ENCODE measurements around the gene TMBIM1. TPM values are rescaled to one million over a fixed set of nuclear protein-coding genes. Genes with fewer than 3 reads are reported as not detected.

TMBIM1 gene
- total RNA-seq, 2 experiments from 2014 or later = 51.1 to 54.0 TPM

DNA sequence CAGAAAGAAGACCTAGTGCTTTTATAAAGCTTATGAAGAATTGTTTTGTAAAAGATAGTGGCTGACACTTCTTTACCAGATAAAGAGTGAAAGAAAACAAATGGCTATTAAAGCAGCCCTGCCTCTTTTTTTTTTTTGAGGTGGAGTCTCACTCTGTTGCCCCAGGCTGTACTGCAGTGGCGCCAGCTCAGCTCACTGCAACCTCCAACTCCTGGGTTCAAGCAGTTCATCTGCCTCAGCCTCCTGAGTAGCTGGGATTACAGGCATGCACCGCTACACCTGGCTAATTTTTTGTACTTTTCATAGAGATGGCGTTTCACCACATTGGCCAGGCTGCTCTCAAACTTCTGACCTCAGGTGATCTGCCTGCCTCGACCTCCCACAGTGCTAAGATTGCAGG, 62.5 kb downstream of the TMBIM1 start:
- Mint-ChIP-seq H3K9me3 (ENCODE audit: low read depth) (no peaks in the 10 kb centered on the region), H3K27ac (peak overlapping the region; percentile 90), H3K27me3 (no peaks in the 10 kb centered on the region), H3K4me3 (peak overlapping the region; percentile 39), H3K4me1 (peaks cover 75% of the 10 kb centered on the region), H3K36me3 (ENCODE audit: low read depth) (peaks cover 85% of the 10 kb centered on the region)
- POLR2A ChIA-PET = interaction anchor here (1.3 to 1.5 kb wide), 4 partner anchors 7 to 13 kb away, joined by 3 to 6 read pairs (median 4); partner anchors contain the start of gene ARPC2
- ATAC-seq (peak; percentile 34), DNase-seq (peak; percentile 57)
- CTCF ChIA-PET = interaction anchor here (0.8 to 5.0 kb wide), 11 partner anchors 8 to 63 kb away, joined by 3 to 47 read pairs (median 6); partner anchors contain the start of genes ARPC2, CXCR1 and GPBAR1
- intact Hi-C loops (cut with DNase I, micrococcal nuclease) = loop anchor here (1.0 to 5.0 kb wide), 7 partner anchors 12 to 667 kb away; partner anchors contain the start of genes AAMP (in 1 of the 2), BCS1L (in 1 of the 2), PNKD (in 1 of the 2) and ZNF142 (in 1 of the 2)

DNA sequence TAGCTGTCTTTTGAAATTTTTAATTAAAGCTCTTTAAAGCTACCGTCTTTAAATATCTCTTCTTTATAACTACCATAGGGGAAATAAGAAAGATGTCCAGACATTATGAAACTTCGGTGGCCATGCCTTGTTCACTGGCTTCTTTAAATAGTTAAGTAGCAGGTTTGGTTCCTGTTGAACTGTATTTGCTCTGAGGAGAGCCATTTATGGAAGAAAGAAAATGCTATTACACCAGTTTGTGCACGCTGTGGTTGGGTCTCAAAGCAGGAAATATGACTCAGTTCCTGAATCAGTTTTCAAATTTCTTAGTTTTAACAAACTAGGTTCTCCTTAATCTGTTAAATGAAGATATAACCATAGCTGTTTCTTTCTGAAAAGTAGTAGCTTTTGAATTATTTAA, 63.1 kb downstream of the TMBIM1 start:
- Mint-ChIP-seq H3K27me3 (no peaks in the 10 kb centered on the region), H3K36me3 (ENCODE audit: low read depth) (peaks cover 85% of the 10 kb centered on the region), H3K9me3 (ENCODE audit: low read depth) (no peaks in the 10 kb centered on the region), H3K4me1 (peaks cover 77% of the 10 kb centered on the region), H3K27ac (peak overlapping the region; percentile 95), H3K4me3 (peak overlapping the region; percentile 45)
- ChIA-PET POLR2A (interaction anchor here (0.9 to 1.5 kb wide), 3 partner anchors 9 to 13 kb away, joined by 3 to 6 read pairs (median 4); partner anchors contain the start of gene ARPC2), CTCF (interaction anchor here (0.6 to 5.0 kb wide), 14 partner anchors 9 to 942 kb away, joined by 3 to 47 read pairs (median 5); partner anchors contain the start of genes ARPC2, CXCR1 and GPBAR1)
- intact Hi-C loops (cut with DNase I, micrococcal nuclease) = loop anchor here (1.0 to 5.0 kb wide), 6 partner anchors 11 to 668 kb away; partner anchors contain the start of genes AAMP (in 1 of the 2) and PNKD (in 1 of the 2)
- DNase-seq (peak; percentile 70), ATAC-seq (peak; percentile 83)

DNA sequence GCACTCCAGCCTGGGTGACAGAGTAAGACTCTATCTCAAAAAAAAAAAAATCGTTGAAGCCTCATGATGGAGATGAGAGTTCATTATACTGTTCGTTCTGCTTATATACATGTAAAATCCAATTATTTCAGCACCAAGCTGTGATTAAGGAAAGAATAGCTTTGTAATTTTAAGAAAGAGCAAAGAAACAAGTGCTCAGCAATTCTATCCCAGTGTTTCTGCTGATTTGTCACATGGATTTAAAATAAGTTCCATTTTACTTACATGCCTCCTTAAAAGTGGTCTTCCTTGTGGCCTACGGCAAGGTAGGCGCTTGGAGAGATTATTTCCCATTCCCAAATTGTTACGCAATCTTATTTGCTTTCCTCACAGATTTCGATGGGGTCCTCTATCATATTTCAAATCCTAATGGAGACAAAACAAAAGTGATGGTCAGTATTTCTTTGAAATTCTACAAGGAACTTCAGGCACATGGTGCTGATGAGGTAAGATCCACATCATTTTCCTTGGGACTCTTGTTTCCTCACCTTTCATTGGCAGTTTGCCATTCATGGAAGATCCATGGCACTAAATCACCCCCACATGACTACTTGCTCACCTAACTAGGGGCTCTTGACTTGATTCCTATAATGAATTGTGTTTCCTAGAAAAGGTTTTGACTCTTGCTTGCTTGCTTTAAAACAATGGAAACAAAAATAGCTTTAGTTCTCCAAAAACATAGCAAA, 63.8 kb downstream of the TMBIM1 start:
- ChIA-PET CTCF (interaction anchor here (0.6 to 5.0 kb wide), 13 partner anchors 8 to 942 kb away, joined by 3 to 47 read pairs (median 4); partner anchors contain the start of genes ARPC2, CXCR1 and GPBAR1), POLR2A (interaction anchor here (0.9 to 1.5 kb wide), 3 partner anchors 8 to 12 kb away, joined by 3 to 6 read pairs (median 4); partner anchors contain the start of gene ARPC2)
- Mint-ChIP-seq H3K27me3 (no peaks in the 10 kb centered on the region), H3K4me3 (peak overlapping the region; percentile 45), H3K27ac (peak overlapping the region; percentile 95), H3K9me3 (ENCODE audit: low read depth) (no peaks in the 10 kb centered on the region), H3K4me1 (peaks cover 79% of the 10 kb centered on the region), H3K36me3 (ENCODE audit: low read depth) (peaks cover 86% of the 10 kb centered on the region)
- DNase-seq (no peak), ATAC-seq (no peak)
- intact Hi-C loops (cut with DNase I, micrococcal nuclease) = loop anchor here (1.0 to 5.0 kb wide), 6 partner anchors 10 to 669 kb away; partner anchors contain the start of genes AAMP (in 1 of the 2) and PNKD (in 1 of the 2)

DNA sequence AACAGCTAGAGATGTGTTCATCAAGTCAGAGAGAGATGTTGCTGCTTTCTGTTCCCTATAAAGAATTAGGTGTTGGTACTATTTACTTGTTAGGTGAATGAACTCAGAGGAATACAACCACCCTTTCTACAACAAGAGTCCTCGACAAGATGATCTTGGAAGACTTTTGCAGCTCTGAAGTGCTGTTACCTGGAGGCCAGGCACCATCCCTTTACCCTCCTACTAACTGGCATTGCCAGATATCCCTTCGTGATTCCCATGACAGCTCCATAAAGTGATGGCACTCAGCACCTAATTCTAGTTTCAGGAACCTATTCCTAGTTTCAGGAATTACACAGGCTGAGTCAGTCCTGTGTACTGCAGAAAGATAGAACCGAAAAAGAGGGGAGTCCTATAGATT, 65.4 kb downstream of the TMBIM1 start:
- POLR2A ChIA-PET = interaction anchor here (1.1 kb wide), 1 partner anchor 8 kb away, joined by 10 read pairs; no protein-coding TSS in a partner anchor
- ATAC-seq = no peak
- peaks cover 90% of the 10 kb centered on the region for H3K4me1 Mint-ChIP-seq

More for the DNA sequence above, 65.4 kb downstream of the TMBIM1 start:
- Mint-ChIP-seq H3K27me3 (no peaks in the 10 kb centered on the region), H3K4me3 (no peak overlapping the region), H3K9me3 (ENCODE audit: low read depth) (no peaks in the 10 kb centered on the region), H3K36me3 (ENCODE audit: low read depth) (peaks cover 86% of the 10 kb centered on the region), H3K27ac (peak overlapping the region; percentile 81)
- intact Hi-C loops (cut with DNase I, micrococcal nuclease) = loop anchor here in 1 of 2 experiments (5.0 kb wide), 1 partner anchor 670 kb away; no protein-coding TSS in a partner anchor
- CTCF ChIA-PET = interaction anchor here (0.7 to 5.0 kb wide), 9 partner anchors 9 to 170 kb away, joined by 3 to 29 read pairs (median 4); partner anchors contain the start of genes AAMP and PNKD
- DNase-seq = no peak

Small RNAs within 50 kb of the gene (microRNA-seq; reads per million reads assigned to microRNA genes)
- gene MIR6513 (ENCODE audit: borderline replicate concordance) (not detected), gene MIR6810 (ENCODE audit: borderline replicate concordance) (not detected)

Other genes starting within 250 kb of the TMBIM1 start
- gene RUFY4, start 223.2 kb downstream of the TMBIM1 start, total RNA-seq = 1 to 10 TPM; 1.6 to 1.7 TPM
- gene CXCR2, start 166.5 kb downstream of the TMBIM1 start, total RNA-seq = under 1 TPM; 0.14 to 0.32 TPM
- gene CXCR1, start 125.5 kb downstream of the TMBIM1 start, total RNA-seq = not detected
- gene ARPC2, start 75.3 kb downstream of the TMBIM1 start, total RNA-seq = 100 to 1,000 TPM; 563 to 632 TPM
- under 1 TPM; 0.11 to 0.40 TPM for gene GPBAR1, start 31.5 kb downstream of the TMBIM1 start, total RNA-seq
- gene AAMP, start 22.4 kb downstream of the TMBIM1 start, total RNA-seq = 10 to 100 TPM; 49.7 to 72.2 TPM
- 10 to 100 TPM; 17.8 to 18.5 TPM for gene PNKD, start 22.0 kb downstream of the TMBIM1 start, total RNA-seq
- gene CATIP, start 64.4 kb upstream of the TMBIM1 start, total RNA-seq = not detected
- gene SLC11A1, start 89.8 kb upstream of the TMBIM1 start, total RNA-seq = under 1 TPM; 0.05 to 0.09 TPM
- gene CTDSP1, start 107.4 kb upstream of the TMBIM1 start, total RNA-seq = 10 to 100 TPM; 57.7 to 65.4 TPM
- gene VIL1, start 126.6 kb upstream of the TMBIM1 start, total RNA-seq = not detected

Data from activated CD4-positive, alpha-beta T cell treated with anti-CD3 and anti-CD28 coated beads for 36 hours (primary cell).